ENCODE results near the gene TXNDC2.
A peak's percentile ranks its signal among the peaks of the same experiment; 100 is the strongest.

The TXNDC2 gene

DNA sequence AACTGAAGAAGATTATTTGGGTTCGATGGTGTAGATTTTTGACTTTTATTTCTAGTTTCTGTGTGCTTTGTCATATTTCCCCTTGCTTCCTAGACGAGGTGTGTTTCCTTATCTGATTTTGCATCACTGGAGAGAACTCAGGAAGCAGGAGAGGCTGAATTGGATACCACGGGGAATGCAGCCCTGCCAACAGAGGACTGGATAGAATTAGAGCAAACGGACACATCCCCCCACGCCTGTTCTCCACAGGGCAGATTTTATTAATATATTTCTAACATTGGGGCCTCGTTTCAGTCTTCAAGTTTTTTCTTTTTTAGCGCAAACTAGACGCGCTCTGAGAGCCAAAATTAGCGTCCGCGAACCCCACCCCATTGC lies 27.4 kb downstream of the TXNDC2 start:
- no peak for DNase-seq

DNA sequence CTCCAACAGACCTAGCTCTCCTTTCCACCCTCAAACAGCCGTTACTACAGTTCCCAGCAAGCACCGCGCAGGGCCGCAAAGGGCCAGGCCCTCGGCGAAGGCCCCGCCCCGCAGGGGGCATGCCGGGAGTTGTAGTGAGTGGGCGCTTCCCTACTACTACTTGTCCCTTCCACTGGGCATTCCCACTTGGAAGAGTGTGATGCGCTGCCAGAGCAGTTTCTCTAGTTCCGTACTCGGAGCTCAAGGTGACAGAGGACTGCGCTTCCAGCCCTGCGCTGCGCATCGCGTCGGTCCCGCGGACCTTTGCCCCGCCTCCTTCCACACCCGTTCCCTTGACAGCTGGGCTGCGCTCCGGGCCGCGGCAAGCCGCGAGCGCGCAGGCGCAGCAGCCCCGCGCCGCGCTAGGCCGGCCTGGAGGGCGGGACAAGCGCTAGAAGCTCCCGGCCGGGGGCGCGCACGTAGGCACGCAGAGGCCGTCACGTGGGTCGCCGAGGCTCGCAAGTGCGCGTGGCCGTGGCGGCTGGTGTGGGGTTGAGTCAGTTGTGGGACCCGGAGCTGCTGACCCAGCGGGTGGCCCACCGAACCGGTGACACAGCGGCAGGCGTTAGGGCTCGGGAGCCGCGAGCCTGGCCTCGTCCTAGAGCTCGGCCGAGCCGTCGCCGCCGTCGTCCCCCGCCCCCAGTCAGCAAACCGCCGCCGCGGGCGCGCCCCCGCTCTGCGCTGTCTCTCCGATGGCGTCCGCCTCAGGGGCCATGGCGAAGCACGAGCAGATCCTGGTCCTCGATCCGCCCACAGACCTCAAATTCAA lies 28.0 kb downstream of the TXNDC2 start, which contains the start of gene VAPA:
TSS of gene VAPA (plus strand) at position 491 of the 808 bp plus-strand sequence. CDS start at position 732, 241 bp downstream.
- peak; percentile 85 to 100 (median 96) for DNase-seq

- DNase-seq: peak in 1 of 56 donors; percentile 29
Measured at GRCh38 chr18:9914334-9914583, 28.5 kb downstream of the TXNDC2 start.

DNA sequence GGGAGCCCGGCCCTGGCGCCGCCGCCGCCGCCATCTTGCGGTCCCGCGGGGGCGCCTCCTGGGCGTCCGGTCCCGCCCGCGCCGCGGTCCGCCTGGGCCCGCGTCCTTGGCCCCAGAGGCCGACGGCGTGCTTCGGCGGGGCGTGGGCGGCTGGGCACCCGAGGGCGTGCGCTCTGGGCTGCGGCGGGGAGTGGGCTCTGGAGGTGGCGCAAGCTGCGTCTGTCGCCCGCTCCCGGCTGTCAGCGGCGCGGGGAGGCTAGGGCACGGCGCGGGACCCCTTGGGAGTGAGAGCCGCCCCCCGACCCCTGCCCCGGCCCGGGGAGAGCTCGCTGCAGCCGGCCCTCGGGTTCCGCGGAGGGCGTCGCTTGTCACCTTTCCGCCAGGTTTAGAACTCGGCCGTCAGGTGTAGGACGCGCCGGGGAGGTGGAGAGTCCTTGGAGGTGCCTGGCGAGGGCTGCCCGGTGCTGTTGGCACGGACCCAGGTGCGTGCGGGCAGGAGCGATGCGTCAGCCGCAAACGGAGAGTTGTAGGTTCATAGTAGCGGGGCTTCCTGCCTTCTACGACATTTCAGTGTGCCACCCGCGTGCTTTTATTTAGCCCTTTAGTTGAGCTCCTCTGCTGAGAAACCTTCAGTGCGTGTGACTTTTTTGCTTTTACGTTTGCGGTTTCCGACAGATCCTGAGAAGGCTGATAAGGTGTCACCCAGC lies 29.0 kb downstream of the TXNDC2 start:
- peak in 37 of 56 donors; percentile 2 to 54 (median 24) for DNase-seq

GRCh38 chr18:9915291-9916076 lies 29.7 kb downstream of the TXNDC2 start:
- no peak for DNase-seq

GRCh38 chr18:9916077-9916639 lies 30.4 kb downstream of the TXNDC2 start:
- DNase-seq: no peak

DNA sequence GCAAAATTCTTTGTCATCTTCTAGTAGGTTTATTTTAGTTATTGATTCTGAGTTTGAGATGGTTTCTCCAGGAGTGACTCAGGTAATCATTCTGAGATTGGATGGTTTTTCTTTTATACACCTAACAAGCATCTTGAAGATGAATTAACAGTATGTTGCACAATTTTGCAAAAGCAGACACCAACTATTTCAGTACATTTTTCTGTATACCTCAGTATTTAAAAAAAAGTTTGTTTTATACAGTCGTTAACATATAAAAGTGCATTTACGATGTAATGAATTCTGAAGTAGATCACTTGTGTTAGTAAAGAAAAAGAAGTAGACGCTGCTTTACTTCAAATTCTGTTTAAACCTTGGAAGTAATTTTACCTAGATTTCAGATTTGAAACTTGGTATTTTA lies 31.0 kb downstream of the TXNDC2 start:
- no peak for DNase-seq

DNA sequence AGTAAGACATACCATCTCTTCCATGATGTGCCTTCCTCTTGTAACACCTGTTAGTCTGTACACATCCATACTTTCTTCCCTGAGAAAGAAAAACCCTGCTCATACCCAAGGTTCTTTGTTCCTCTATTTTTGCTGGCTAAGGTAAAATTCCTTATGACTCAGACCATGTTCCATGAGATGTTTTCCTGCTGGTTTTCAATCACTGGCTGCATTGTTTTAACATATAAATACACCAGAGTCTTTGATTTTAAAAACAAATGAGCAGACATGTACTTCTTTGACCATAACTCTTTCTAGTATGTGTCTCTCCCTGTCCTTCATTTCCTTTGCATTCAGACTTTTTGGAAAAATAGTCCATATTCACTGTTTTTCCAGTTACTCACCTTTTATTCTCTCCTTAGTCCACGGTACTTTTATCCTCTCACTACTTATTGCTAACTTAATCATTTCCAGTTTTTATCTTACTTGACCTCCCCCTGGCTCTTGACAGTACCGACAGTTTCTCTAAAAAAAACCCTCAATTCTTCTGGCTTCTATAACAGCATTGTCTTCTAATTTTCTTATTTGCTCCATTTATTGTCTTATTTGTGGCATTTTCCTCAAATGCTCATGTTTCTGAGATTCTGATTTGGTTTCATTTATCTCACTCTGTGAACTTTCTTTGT lies 32.4 kb downstream of the TXNDC2 start:
- no peak for DNase-seq

DNA sequence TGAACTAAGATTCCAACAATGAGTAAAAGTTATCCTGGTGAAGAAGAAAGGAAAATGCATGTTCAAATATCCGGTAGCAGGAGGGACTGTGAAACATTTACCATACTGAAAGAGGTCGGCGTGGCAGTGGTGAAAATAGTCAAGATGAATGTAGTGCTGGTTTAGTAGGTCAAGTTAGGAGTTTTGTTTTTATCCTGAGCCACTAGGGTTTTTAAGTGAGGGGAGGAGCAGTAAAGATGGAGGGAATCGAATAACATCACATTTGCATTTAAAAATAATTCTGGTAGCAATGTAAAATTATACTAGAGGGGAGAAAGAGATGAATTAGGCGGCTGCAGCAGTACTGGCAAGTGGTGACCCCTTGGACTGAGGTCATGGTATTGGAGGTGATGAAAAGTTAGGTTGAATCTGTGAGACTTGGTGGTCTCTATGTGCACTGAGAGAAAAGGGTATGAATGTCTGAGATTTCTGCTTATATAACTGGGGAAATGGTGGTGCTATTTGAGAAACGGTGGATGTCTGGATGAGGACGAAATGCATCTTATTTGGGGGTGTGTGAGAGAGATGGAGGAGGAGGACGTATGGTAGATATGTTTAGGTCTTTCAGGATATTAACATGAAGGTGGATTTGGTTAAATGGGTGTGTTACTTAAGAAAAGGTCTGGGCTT lies 33.9 kb downstream of the TXNDC2 start:
- DNase-seq: no peak

- no peak for DNase-seq
Measured at GRCh38 chr18:9922592-9923311, 37.0 kb downstream of the TXNDC2 start.

- no peak for DNase-seq
Measured at GRCh38 chr18:9924371-9924943, 38.7 kb downstream of the TXNDC2 start.

DNA sequence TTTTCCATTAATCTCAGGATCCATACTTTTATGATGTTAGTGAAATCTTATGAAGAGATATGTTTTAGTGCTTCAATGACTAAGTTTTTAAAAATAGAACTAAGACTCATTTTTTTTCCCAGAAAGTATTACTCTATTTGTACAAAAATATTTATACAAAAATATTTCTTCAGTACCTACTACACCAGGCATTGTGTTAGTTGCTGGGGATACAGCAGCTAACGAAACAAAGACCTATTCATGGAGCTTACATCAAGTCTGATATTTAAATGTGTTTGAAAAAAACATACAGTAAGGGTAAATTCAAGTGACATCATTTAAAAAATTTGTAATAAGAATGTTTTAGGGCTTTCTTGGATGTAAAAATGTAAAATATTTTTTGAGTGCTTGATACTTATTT lies 39.6 kb downstream of the TXNDC2 start:
- DNase-seq: no peak

- no peak for DNase-seq
Measured at GRCh38 chr18:9925795-9926194, 40.0 kb downstream of the TXNDC2 start.

DNA sequence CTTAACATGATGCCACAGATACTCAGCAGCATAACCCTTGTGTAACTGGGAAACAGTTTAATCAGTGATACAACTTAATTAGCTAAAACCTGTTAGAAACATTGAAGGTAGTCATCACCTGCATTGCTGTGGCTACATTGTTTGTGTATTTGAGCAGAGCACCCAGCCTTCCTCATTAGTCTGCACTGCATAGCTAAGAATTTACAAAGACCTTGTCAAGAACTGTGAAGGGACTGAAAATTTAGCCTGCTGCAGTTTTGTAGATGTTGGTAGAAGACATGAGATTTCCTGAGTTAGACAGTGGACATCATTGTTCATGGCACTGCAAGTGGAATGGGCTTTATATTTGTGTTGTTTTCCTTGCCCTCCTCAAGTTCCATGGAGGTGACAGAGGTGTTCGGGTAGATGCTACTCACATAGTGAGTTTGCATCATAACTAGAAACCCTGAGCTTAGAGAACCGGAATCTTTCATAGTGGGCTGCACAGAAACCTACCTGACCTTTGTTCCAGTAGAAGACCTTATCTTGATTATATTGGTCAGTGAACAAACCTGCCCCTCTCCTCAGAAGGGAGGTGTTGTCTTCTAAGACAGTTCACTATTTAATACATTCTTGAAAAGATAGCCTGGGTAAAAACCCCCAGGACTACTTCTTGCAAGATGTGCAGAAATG lies 40.6 kb downstream of the TXNDC2 start:
- no peak for DNase-seq

- no peak for DNase-seq
Measured at GRCh38 chr18:9926977-9927376, 41.2 kb downstream of the TXNDC2 start.

DNA sequence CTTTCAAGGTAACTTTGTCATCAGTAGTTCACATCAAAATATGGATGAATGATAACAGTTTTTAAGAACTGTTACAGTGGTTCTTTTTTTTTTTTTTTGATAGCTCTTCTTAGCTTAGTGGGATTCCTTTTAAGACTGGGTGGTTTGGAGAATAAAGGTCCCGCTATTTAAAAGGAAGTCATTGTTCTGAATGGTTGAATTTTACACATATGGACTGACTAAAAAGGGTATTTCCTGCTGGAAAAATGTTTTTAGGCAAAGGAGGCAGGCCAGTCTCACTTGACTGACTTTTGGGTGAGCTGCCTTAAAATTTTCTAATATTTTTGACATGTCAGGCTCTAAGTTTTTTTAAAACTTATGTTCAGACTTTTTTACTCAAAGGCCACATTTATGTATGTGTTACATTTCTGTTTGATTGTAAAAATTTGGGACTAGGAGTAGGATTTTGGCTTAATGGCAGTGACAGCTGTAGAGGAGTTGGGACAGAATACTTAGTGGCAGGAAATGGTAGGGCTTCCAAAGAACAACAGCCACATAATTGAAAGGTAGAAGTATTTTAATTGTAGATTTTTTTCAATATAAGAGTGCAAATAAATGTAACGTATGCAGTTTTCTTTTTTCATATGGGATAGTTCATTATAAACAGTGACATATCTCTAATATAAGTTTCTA lies 41.8 kb downstream of the TXNDC2 start:
- no peak for DNase-seq

DNA sequence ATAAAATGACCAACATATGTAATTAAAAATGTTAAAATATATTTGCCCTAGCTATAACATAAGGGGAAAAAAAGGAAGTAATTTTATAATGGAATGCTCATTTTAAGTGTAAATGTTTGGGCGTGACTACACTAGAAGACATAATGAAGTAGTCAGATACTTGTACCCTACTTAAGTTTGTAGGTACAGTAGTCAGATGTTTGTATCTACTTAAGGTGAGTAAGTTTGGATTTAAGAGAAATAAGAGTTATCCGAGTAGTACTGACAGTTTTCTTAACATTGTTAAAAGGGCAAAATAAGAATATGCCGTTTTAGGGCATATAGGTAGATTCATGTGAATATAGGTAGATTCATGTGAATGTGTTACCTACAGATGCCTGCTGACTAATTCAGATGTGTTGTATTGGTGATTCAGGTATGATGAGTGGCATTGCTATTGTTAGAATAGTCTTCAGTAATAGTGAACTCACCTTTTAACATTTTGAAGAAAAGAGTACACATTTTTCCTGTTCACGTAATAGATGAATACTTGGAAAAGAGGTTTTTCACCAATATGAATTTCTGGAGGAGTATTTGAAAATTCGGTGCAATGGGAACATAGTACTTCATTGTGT lies 43.0 kb downstream of the TXNDC2 start:
- DNase-seq: no peak

DNA sequence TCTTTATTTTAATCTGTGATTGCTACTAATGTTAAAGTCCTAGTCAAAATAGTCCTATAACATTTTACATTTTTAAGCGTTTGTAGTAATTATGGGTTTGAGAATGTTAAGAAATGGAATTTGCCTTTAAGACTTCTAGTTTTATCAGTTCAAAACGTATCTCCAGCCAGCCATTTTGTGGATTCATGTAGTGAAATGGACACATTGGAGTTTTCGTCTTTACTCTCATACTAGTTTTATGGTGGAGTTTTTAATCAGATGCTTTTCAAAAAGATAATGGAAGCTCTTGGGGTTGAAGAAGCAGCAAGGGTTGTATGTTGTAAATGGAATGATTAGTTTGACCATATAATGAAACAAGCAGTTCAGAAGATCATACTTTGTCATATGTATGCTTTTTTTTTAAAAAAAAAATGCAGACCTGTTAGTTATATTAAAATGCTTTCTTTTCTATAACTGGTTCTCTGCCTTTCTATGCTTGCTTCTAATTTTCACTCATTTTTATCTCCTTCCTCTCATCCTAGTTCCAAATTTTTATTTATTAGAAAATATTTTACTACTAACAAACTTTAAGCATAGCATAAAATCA lies 44.6 kb downstream of the TXNDC2 start:
- no peak for DNase-seq

All from amygdala (tissue), 56 donors.